HPDE6-E6E7 (cell line): Measurements from ENCODE around the gene STK36.
A peak's percentile ranks its signal among the peaks of the same experiment; 100 is the strongest.

ENCODE experiments used
- DNase-seq: peaks from one replicate; pipeline ENCODE4 v3.0.0; 2011; ENCODE audit warnings: missing footprints; ENCODE audit errors: extremely low spot score

STK36 gene

DNA sequence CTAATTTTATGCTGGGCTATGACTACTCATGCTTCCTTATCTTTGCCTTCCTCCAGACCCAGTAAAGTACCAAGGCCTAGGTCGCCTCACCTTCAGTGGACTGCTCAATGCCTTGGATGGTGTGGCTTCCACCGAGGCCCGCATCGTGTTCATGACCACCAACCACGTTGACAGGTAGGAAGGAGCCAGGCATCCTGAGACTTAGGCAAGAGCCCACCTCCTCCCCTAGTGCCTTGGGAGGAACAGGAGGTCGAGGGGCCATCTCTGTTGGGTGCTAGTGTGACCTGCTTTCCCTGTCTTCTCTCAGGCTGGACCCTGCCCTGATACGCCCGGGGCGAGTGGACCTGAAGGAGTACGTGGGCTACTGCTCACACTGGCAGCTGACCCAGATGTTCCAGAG, 9.1 kb upstream of the STK36 start:
- DNase-seq = no peak

DNA sequence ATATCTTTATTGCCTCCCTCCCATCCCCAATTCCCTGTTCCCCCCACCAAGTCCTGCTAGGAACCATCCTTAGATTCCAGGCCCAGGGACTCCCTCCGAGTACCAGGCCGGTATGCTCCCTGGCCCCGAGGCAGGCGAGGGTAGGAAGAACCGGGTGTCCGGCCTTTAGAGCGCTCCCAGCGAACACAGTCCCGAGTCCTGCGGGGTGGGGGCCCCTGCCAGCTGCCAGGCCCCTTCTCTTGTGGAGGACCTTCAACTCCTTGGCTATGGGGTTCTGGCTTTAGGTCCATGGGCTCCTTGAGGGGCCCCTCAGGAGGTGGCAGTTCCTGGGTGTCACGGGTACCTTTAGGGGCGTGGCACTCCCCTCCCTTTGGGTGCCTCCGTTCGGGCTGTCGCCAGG, 8.0 kb upstream of the STK36 start:
- no peak for DNase-seq

DNA sequence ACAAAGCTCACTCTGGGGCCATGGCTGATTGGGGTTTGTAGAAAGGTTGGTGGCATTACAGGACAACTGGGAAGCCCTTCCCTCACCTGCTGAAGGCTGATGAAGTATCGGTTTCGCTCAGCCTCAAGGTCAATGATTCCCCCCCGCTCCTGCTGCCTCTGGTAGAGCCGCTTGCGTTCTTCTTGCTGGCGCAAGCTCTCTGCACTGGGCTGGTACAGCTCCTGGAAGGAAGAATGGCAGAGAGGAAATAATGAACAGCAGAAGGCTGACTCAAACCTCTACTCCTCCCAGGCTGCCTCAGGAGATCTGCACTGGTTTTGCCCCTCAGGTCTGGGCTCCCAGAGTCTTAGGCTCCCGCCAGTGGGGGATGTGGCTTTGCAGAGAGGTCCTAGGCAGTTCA, 7.2 kb upstream of the STK36 start:
- no peak for DNase-seq

DNA sequence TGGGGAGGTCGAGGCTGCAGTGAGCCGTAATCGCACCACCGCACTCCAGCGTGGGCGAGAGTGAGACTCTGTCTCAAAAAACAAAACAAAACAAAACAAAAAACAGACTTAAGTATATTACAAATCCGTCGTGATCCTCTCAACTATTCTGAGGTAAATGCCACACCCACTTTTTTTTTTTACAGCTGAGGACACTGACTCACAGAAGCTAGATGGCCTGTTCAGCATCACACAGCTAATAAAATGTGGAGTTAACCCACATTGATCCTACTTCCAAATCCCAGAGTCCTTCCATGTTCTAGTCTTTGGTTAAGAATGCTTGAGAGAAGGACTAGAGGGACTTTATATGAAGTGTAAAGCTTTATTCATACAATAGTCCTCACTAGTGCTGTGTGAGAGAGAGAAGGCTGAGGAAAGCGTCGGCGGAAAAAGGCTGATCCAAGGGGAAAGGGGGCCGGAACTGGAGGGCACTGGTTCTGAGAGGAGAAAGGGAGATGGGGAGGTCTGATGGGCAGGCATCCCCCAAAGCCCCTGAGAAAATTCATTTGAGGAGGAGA, 711 bp upstream of the STK36 start:
- DNase-seq = peak; percentile 34

DNA sequence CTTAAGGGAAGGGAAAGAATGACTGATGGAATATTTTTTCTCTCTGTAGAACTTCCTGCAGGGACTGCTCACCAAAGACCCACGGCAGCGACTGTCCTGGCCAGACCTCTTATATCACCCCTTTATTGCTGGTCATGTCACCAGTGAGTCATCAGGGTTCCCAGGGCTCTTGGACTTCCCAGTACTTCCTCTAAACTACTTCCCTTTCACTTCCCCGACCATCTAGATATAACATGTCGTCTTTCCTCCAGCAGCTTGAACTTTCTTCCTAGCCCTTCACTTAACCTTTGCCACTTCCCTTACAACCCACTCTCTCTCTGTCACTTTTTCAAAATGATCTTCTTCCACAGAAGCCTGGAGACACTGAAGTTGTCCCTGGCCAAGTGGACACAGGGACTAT, 7.2 kb downstream of the STK36 start:
- no peak for DNase-seq

DNA sequence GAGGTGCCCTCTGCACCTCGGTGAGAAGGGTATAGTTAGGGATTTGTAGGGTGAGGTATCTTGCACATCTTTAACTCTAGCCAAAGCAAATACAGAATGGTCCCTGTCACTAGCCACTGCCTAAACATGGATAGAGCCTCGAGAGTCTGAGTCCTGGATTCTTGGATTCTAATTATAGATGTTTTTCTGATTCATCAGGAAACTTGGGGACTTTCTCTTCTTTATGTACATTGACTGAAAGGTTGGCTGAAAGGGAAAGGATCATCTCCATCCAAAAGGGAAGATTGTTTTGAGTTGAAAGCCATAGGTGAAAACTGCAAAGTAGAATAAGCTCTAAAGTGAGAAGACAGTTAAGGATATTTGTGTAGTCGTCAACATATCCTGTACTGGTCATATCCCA, 8.2 kb downstream of the STK36 start:
- DNase-seq = no peak

DNA sequence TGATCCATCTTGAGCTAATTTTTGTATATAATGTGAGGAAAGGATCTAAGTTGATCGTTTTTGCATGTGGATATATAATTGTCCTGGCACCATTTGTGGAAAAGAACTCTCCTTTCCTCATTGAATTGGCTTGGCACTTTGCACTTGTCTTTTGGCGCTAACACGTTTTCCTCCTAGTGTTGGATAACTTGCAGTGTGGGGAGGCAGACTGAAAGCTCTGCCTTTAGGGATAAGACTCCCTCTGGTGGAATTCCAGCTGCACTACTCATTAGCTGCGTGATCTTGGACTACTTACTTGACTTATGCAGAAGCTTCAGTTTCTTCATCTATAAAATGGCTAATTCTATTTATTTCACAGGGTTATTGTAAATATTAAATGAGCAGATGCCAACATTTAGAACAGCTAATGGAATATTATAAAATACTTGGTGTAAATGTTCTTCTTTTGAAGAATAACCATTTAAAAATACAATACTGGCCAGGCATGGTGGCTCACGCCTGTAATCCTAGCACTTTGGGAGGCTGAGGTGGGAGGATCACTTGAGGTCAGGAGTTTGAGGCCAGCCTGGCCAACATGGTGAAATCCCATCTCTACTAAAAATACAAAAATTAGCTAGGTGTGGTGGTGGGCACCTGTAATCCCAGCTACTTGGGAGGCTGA, 15.6 kb downstream of the STK36 start:
- peak; percentile 89 for DNase-seq

DNA sequence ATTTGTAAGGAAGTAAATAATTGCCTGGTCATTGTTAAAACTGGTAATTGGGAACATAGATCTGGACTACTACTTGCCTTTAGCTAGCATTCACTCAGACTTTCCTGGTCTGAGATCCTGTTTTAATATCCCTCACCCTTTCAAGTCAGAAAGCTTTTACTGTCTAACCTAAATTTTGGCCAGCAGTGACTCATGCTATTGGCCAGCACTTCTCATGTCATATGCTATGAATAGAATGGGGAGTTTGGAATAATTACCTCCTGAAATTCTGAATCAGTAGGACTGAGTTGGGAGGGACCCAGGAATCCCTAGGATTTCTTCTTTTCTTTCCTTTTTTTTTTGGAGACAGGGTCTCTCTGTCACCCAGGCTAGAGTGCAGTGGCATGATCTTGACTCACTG, 19.3 kb downstream of the STK36 start:
- DNase-seq = no peak

DNA sequence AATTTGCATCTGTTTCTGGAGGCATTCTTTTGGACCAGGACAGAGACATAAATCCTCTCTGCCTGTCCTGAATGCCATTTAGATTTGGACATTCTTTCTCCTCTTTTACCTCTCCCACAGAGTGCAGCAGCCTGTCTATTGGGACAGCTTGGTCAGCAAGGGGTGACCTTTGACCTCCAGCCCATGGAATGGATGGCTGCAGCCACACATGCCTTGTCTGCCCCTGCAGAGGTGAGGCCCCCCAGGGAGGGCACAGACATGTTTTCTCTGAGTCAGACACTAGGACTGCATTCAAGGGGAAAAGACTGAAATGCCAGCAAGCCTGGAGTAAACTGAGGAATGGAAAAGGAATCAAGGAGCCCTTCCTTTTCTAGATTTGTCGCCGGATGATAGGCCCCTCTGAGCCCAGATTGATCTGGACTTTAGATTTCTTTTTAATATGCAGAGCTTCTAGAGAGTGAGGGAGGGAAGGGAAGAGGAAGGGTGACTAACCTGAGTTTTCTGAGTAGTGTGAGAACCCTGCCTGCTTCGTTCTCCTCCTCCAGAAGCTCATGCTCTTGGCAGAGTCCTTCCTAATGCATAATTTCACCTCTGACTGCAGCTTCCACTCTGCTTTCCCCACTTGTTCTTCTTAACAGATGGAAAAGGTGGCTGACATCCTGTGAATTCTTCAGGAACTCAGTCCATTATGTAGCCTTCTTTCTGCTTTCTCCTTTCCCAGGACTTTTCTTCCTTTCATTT, 22.7 kb downstream of the STK36 start:
- DNase-seq = no peak

DNA sequence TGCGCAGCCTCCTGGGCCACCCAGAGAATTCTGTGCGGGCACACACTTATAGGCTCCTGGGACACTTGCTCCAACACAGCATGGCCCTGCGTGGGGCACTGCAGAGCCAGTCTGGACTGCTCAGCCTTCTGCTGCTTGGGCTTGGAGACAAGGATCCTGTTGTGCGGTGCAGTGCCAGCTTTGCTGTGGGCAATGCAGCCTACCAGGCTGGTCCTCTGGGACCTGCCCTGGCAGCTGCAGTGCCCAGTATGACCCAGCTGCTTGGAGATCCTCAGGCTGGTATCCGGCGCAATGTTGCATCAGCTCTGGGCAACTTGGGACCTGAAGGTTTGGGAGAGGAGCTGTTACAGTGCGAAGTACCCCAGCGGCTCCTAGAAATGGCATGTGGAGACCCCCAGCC, 27.0 kb downstream of the STK36 start:
- no peak for DNase-seq

DNA sequence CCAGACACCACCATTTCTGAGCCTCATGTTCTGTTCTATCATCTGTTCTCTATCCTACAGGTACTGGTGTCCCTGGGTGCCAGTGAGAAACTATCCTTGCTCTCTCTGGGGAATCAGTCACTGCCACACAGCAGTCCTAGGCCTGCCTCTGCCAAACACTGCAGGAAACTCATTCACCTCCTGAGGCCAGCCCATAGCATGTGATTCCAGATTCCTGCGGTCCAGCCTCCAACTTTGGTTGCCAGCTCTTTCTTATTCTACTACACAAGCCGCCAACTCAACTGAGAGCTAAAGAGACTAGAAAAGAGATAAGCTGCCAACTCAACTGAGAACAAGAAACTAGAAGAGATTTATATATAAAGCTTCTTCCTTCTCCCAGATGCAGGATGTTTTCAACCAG, 29.9 kb downstream of the STK36 start:
- no peak for DNase-seq

DNA sequence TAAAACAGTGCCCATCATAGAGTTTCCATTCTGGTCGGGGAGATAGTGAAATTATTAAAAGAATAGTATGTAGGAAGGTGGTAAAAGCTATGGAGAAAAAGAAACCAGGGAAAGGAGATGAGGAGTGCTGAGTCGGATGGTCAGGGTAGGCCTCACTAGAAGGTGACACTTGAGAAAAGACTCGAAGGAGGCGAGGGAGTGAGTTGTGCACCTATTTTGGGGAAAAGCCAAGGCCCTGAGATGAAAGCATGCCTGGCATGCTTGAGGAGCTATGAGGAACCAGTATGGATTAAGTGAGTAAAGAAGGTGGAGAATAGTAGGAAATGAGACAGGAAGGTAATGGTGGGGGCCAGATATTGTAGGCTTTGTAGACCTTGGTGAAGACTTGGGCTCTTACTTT, 31.5 kb downstream of the STK36 start:
- no peak for DNase-seq

DNA sequence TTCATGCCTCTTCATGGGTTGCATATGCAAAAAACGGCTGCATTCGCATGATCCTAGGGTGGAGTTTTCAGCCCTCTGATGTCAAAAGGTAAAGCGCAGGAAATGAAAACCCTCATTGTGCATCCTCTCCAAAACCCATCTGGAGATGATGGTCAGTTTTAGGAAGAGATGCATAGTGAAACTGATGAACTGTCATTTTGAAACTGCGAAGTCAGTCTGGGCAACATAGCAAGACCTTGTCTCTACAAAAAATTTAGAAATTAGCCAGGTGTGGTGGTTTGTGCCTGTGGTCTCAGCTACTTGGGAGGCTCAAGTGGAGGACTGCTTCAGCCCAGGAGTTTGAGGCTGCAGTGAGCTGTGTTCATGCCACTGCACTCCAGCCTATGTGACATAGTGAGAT, 36.2 kb downstream of the STK36 start:
- no peak for DNase-seq

DNA sequence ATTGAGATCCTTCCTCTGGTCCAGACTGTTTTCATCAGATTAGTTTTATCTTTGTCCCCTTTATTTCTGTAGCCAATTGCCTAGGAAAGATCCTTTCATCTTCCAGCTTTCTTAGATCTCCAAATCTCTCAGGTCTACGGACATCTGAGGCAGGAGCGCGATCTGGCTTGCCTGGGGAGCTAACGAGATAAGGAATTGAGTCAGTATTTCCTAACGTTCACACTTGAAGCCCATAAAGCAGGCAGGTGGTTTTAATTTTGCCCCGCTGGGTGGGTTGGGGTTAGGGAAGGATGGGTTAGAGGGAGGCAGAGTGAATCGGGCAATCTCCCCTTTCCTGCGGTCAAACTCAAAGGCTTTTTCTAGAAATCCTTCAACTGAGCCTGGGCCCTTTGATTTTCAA, 38.0 kb downstream of the STK36 start:
- no peak for DNase-seq

DNA sequence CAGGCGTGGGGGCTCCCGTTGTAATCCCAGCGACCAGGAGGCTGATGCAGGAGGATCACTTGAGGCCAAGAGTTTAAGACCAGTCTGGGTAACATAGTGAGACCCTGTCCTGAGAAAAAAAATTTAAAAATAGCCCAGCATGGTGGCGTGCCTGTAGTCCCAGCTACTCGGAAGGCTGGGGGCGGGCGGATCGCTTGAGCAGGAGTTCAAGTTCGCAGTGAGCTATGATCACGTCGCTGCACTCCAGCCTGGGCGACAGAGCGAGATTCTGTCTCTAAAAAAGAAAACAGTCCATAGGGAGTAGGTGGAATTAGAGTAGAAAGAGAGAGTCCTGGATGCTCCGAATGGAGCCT, 38.4 kb downstream of the STK36 start:
- no peak for DNase-seq

DNA sequence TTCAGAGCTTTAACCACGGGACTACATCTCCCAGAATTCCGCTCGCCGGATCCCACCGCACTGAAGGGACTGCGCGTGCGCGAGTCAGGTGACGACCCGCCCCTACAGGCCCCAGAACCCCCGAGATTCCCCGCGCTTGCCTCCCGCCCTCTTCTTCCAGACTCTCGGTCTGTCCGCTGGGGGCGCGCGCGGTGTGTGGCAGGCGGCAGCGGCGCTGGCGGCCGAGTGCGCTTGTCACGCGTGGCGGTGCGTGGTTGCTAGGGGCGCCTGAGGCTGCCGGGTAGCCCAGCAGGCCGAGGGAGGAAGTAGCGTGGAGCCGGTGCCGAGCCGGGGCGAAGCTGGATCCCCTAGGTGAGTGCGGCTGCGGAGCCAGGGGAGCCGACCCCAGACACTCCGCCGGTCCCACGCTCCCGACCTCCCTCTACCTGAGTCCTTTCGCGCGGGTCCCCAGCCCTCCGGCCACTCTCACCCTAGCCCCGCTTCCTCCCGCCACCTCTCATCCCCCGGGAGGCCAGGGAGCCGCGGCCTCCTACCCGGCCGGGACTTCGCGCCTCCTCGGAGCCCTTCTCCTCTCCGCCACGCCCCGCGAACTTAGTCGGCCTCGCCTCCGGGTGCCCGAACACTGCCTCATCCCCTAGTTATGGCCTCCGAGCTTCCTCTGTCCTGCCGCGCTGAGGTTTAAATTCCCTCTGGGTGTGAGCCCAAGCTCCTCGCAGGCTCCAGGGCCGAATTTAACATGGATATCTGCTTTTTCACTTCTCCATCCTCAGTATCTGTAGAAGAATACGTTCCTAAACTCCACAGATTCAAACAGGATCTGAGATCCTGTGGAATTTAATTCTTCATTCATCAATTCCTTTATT, 39.0 kb downstream of the STK36 start, which contains the start of gene TTLL4:
TTLL4 (plus strand) TSS at position 149 of the 863 bp plus-strand sequence. CDS start 26,842 bp downstream, outside the sequence.
- peak; percentile 98 for DNase-seq

DNA sequence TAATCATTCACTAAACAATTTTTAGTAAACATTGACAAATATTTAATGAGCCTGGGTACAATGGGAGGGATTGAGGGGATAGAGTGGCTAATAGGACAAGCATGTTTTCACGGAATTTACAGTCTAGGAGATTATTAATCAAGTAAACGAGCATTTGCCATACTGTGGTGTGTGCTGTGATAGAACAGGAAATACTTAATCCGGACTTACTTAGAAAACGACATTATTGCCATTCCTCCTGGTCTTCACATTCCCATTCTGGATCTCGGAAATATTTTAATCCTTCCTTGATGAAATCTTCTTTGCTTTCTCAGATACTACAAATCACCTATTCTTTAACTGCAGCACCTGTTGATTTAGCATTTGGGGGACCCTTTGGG, 39.7 kb downstream of the STK36 start:
- no peak for DNase-seq

DNA sequence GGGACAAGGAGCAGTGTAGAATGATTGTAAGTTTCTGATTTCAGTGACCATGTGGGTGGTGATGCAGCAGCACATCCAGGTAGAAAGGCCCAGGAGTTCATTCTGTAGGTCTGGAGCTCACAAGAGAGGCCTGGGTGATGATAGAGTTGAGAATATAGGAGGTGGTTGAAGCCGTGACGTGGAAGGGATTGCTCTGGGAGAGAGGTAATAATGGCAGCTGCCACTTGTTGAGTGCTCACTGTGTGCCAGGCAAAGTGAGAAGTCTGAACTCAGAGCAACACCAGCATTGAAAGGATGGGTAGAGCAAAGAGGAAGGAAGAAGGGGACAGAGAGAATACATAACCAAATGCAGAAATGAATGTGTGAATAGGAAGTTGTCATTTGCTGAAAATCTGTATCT, 42.0 kb downstream of the STK36 start:
- DNase-seq = no peak

DNA sequence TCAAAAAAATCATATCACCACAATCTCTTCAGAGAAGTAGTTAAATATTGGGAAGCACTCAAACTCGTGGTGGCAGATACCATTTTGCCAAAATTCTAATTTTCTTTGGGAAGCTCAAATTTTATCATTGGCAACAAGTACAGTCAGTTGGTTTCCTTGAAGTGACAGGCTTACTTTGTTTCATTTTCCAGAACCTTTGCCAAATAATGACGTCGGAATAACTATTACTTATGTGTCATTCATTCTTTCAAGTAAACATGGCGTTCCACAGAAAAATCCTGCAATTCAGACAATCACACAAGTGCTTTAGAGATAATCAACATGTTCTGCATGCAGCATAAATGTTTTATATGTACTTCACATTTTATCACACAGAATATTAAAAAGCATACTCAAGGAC, 44.2 kb downstream of the STK36 start:
- DNase-seq = no peak

DNA sequence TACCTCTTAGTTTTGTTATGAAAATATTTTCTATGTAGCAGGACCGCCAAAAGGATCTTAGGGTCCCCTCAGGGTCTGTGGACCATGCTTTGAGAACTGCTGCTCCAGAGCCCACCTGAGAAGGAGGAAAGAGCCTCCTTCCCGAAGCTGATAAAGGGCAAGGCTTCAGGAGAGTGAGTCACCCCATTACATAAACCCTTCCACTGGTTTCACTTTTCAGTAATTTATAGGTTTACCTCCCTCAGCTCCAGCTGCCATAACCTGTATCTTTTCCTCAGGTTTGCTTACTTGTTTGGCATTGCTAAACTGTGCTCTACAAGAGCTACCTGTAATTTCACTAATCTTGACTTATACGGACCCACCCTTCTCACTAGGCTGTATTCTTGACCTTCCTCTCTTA, 45.4 kb downstream of the STK36 start:
- DNase-seq = peak; percentile 80

DNA sequence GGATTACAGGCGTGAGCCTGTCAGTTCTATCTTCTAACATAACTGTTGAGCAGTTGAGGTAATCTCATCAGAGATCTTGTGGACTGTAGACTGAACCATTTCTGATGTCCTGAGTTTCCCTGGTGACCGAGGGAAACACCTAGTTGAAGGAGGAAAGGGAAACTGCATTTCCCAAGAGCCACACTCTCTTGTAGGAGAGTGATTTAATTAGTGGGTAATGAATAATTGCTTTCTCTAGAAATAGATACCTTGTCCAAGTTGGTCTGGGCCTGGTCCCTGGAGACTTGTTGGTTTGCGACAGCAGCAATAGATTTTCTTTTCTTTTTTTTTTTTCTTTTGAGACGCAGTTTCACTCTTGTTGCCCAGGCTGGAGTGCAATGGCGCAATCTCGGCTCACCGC, 46.2 kb downstream of the STK36 start:
- DNase-seq = no peak

DNA sequence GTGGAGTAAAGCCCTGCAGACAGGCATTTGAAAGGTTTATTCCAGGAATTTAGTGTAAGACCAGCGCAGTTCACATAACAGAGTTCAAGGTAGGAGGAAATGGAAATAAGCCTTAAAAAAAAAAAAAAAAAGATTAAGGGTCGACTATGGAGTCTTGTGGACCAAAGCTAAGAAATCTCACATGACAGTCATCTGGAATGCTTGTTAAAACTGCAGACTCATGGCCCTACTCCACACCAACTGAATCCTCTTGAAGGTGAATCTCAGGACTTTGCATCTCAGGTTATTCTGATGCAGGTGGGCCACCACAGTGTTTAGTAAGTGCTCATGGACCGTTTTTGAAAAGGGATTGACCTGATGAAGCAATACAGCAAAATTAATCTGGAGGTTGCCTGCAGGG, 47.6 kb downstream of the STK36 start:
- no peak for DNase-seq
